ENCODE measurements around the gene ARMC10. TPM values are rescaled to one million over a fixed set of nuclear protein-coding genes. Genes with fewer than 3 reads are reported as not detected.
"Not testable (repeated sequence)": the region's sequence is repeated elsewhere in the genome, so short reads cannot be mapped to it uniquely, and the experiment has no call there.

The ARMC10 gene
- polyA plus RNA-seq, 2 donors = 14.5 to 17.7 TPM

DNA sequence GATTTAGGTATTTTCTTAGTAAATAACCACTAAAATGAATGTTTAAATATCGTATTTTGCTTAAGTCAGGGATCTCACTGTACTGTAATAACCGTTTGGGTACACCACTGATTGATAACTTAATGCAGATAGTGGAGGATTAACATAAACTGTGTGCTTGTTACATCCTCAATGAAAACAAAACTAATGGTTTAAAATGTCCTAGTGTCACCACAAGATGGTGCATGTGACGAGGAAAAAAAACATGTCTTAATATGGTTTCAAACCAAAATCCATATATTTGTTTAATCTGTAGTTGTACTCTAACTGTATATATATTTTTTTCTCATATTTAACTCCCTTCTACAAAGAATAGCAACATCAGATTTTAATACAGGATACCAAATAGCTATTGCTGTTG is 19.2 kb downstream of the ARMC10 start:
- Histone ChIP-seq H3K27me3 (ENCODE audit: control insufficient read depth in 1 of 2, insufficient read depth in 2 of 2, low read length in 2 of 2) (no peaks in the 10 kb centered on the region), H3K4me1 (ENCODE audit: control insufficient read depth in 2 of 2, insufficient read depth in 2 of 2, low read length in 1 of 2) (no peaks in the 10 kb centered on the region), H3K27ac (ENCODE audit: low read depth in 2 of 2, low read length in 1 of 2) (no peak overlapping the region), H3K4me3 (ENCODE audit: low read depth in 1 of 2, low read length in 2 of 2) (no peak overlapping the region), H3K36me3 (ENCODE audit: control insufficient read depth in 2 of 2, insufficient read depth in 2 of 2, low read length in 1 of 2) (peaks cover 0 to 5% of the 10 kb centered on the region in 2 donors), H3K9me3 (ENCODE audit: control insufficient read depth in 2 of 2, insufficient read depth in 1 of 2, low read depth in 1 of 2, low read length in 1 of 2) (no peaks in the 10 kb centered on the region)
- 43 to 49% methylated on average over 3 of the region's 3 CpGs for WGBS, 2 donors

GRCh38 chr7:103095558-103095957 is 20.6 kb downstream of the ARMC10 start:
- H3K9me3 ChIP-seq (ENCODE audit: control insufficient read depth in 2 of 2, insufficient read depth in 1 of 2, low read depth in 1 of 2, low read length in 1 of 2); H3K27ac ChIP-seq (ENCODE audit: low read depth in 2 of 2, low read length in 1 of 2); H3K4me3 ChIP-seq (ENCODE audit: low read depth in 1 of 2, low read length in 2 of 2); H3K27me3 ChIP-seq (ENCODE audit: control insufficient read depth in 1 of 2, insufficient read depth in 2 of 2, low read length in 2 of 2); H3K4me1 ChIP-seq (ENCODE audit: control insufficient read depth in 2 of 2, insufficient read depth in 2 of 2, low read length in 1 of 2); H3K36me3 ChIP-seq (ENCODE audit: control insufficient read depth in 2 of 2, insufficient read depth in 2 of 2, low read length in 1 of 2): not testable (repeated sequence)
- 91 to 97% methylated on average over 2 of the region's 2 CpGs for WGBS, 2 donors

DNA sequence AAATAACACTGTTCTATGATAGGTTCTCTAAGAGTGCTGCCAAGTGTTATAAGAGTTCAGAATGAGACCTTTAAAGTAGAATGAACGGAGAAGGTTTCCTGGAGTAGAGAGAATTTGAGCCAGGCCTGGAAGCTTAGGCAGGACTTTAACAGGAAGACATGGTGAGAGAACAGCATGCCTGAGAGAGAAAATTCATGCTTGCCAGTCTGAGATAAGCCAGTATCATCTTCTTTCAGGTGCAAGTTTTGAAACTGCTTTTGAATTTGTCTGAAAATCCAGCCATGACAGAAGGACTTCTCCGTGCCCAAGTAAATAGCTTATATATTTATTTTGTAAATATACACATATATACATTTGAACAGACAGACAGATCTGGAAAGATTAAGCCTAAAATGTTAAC is 22.1 kb downstream of the ARMC10 start:
- Histone ChIP-seq H3K36me3 (ENCODE audit: control insufficient read depth in 2 of 2, insufficient read depth in 2 of 2, low read length in 1 of 2) (peaks cover 0 to 3% of the 10 kb centered on the region in 2 donors), H3K4me1 (ENCODE audit: control insufficient read depth in 2 of 2, insufficient read depth in 2 of 2, low read length in 1 of 2) (no peaks in the 10 kb centered on the region), H3K27ac (ENCODE audit: low read depth in 2 of 2, low read length in 1 of 2) (no peak overlapping the region), H3K27me3 (ENCODE audit: control insufficient read depth in 1 of 2, insufficient read depth in 2 of 2, low read length in 2 of 2) (no peaks in the 10 kb centered on the region), H3K9me3 (ENCODE audit: control insufficient read depth in 2 of 2, insufficient read depth in 1 of 2, low read depth in 1 of 2, low read length in 1 of 2) (no peaks in the 10 kb centered on the region), H3K4me3 (ENCODE audit: low read depth in 1 of 2, low read length in 2 of 2) (no peak overlapping the region)
- WGBS, 2 donors = 87 to 95% methylated on average over 2 of the region's 2 CpGs

GRCh38 chr7:103100348-103100747 is 25.4 kb downstream of the ARMC10 start:
- Histone ChIP-seq H3K9me3 (ENCODE audit: control insufficient read depth in 2 of 2, insufficient read depth in 1 of 2, low read depth in 1 of 2, low read length in 1 of 2) (no peaks in the 10 kb centered on the region), H3K36me3 (ENCODE audit: control insufficient read depth in 2 of 2, insufficient read depth in 2 of 2, low read length in 1 of 2) (no peaks in the 10 kb centered on the region), H3K4me1 (ENCODE audit: control insufficient read depth in 2 of 2, insufficient read depth in 2 of 2, low read length in 1 of 2) (no peaks in the 10 kb centered on the region), H3K27ac (ENCODE audit: low read depth in 2 of 2, low read length in 1 of 2) (no peak overlapping the region), H3K4me3 (ENCODE audit: low read depth in 1 of 2, low read length in 2 of 2) (no peak overlapping the region), H3K27me3 (ENCODE audit: control insufficient read depth in 1 of 2, insufficient read depth in 2 of 2, low read length in 2 of 2) (no peaks in the 10 kb centered on the region)
- WGBS, 2 donors = 63 to 64% methylated on average over 3 of the region's 3 CpGs

GRCh38 chr7:103101543-103101942 is 26.6 kb downstream of the ARMC10 start:
- no peaks in the 10 kb centered on the region for H3K27me3 ChIP-seq (ENCODE audit: control insufficient read depth in 1 of 2, insufficient read depth in 2 of 2, low read length in 2 of 2)
- 41 to 54% methylated on average over 2 of the region's 2 CpGs for WGBS, 2 donors
- H3K4me3 ChIP-seq (ENCODE audit: low read depth in 1 of 2, low read length in 2 of 2) = no peak overlapping the region
- H3K4me1 ChIP-seq (ENCODE audit: control insufficient read depth in 2 of 2, insufficient read depth in 2 of 2, low read length in 1 of 2) = no peaks in the 10 kb centered on the region
- H3K9me3 ChIP-seq (ENCODE audit: control insufficient read depth in 2 of 2, insufficient read depth in 1 of 2, low read depth in 1 of 2, low read length in 1 of 2) = no peaks in the 10 kb centered on the region
- H3K36me3 ChIP-seq (ENCODE audit: control insufficient read depth in 2 of 2, insufficient read depth in 2 of 2, low read length in 1 of 2) = no peaks in the 10 kb centered on the region
- no peak overlapping the region for H3K27ac ChIP-seq (ENCODE audit: low read depth in 2 of 2, low read length in 1 of 2)

GRCh38 chr7:103106005-103106702 is 31.2 kb downstream of the ARMC10 start:
- 72 to 75% methylated on average over 12 of the region's 12 CpGs for WGBS, 2 donors
- H3K27me3 ChIP-seq (ENCODE audit: control insufficient read depth in 1 of 2, insufficient read depth in 2 of 2, low read length in 2 of 2) = no peaks in the 10 kb centered on the region
- H3K4me3 ChIP-seq (ENCODE audit: low read depth in 1 of 2, low read length in 2 of 2) = no peak overlapping the region
- no peaks in the 10 kb centered on the region for H3K9me3 ChIP-seq (ENCODE audit: control insufficient read depth in 2 of 2, insufficient read depth in 1 of 2, low read depth in 1 of 2, low read length in 1 of 2)
- H3K36me3 ChIP-seq (ENCODE audit: control insufficient read depth in 2 of 2, insufficient read depth in 2 of 2, low read length in 1 of 2) = no peaks in the 10 kb centered on the region
- H3K4me1 ChIP-seq (ENCODE audit: control insufficient read depth in 2 of 2, insufficient read depth in 2 of 2, low read length in 1 of 2) = no peaks in the 10 kb centered on the region
- no peak overlapping the region for H3K27ac ChIP-seq (ENCODE audit: low read depth in 2 of 2, low read length in 1 of 2)

GRCh38 chr7:103106703-103107070 is 31.7 kb downstream of the ARMC10 start:
- H3K9me3 ChIP-seq (ENCODE audit: control insufficient read depth in 2 of 2, insufficient read depth in 1 of 2, low read depth in 1 of 2, low read length in 1 of 2); H3K36me3 ChIP-seq (ENCODE audit: control insufficient read depth in 2 of 2, insufficient read depth in 2 of 2, low read length in 1 of 2); H3K27ac ChIP-seq (ENCODE audit: low read depth in 2 of 2, low read length in 1 of 2); H3K4me3 ChIP-seq (ENCODE audit: low read depth in 1 of 2, low read length in 2 of 2); H3K4me1 ChIP-seq (ENCODE audit: control insufficient read depth in 2 of 2, insufficient read depth in 2 of 2, low read length in 1 of 2); H3K27me3 ChIP-seq (ENCODE audit: control insufficient read depth in 1 of 2, insufficient read depth in 2 of 2, low read length in 2 of 2): not testable (repeated sequence)
- WGBS, 2 donors = 64 to 71% methylated on average over 6 of the region's 6 CpGs

DNA sequence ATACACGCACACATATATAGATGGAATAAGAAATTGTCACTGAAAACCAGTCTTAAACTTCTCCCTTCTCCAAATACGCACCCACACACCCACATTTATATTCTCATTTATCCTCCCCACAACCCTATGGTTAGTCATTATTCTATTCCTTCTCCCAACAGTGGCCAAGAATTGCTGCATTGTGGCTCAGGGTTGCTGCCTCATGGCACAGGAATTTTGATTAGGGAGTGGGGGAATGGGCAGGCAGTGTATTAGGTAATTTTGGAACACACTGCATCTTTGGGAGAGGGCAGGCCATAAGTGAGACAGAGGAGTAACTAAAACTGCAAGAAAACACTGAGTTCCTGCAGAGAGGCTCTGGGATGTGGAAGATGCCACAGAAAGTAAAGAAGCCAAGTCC is 38.2 kb downstream of the ARMC10 start:
- WGBS, 2 donors = 91 to 94% methylated on average over 2 of the region's 2 CpGs
- Histone ChIP-seq H3K4me1 (ENCODE audit: control insufficient read depth in 2 of 2, insufficient read depth in 2 of 2, low read length in 1 of 2) (no peaks in the 10 kb centered on the region), H3K27me3 (ENCODE audit: control insufficient read depth in 1 of 2, insufficient read depth in 2 of 2, low read length in 2 of 2) (no peaks in the 10 kb centered on the region)

GRCh38 chr7:103114576-103115008 is 39.7 kb downstream of the ARMC10 start:
- WGBS, 2 donors = 91 to 95% methylated on average over 1 of the region's 1 CpG
- Histone ChIP-seq H3K9me3 (ENCODE audit: control insufficient read depth in 2 of 2, insufficient read depth in 1 of 2, low read depth in 1 of 2, low read length in 1 of 2) (no peaks in the 10 kb centered on the region), H3K27ac (ENCODE audit: low read depth in 2 of 2, low read length in 1 of 2) (no peak overlapping the region), H3K4me1 (ENCODE audit: control insufficient read depth in 2 of 2, insufficient read depth in 2 of 2, low read length in 1 of 2) (no peaks in the 10 kb centered on the region), H3K36me3 (ENCODE audit: control insufficient read depth in 2 of 2, insufficient read depth in 2 of 2, low read length in 1 of 2) (peaks cover 0 to 2% of the 10 kb centered on the region in 2 donors), H3K4me3 (ENCODE audit: low read depth in 1 of 2, low read length in 2 of 2) (no peak overlapping the region), H3K27me3 (ENCODE audit: control insufficient read depth in 1 of 2, insufficient read depth in 2 of 2, low read length in 2 of 2) (no peaks in the 10 kb centered on the region)

More for the DNA sequence above, 38.2 kb downstream of the ARMC10 start:
- H3K36me3 ChIP-seq (ENCODE audit: control insufficient read depth in 2 of 2, insufficient read depth in 2 of 2, low read length in 1 of 2) = no peaks in the 10 kb centered on the region
- H3K4me3 ChIP-seq (ENCODE audit: low read depth in 1 of 2, low read length in 2 of 2) = no peak overlapping the region
- no peaks in the 10 kb centered on the region for H3K9me3 ChIP-seq (ENCODE audit: control insufficient read depth in 2 of 2, insufficient read depth in 1 of 2, low read depth in 1 of 2, low read length in 1 of 2)
- H3K27ac ChIP-seq (ENCODE audit: low read depth in 2 of 2, low read length in 1 of 2) = no peak overlapping the region

GRCh38 chr7:103115771-103116170 is 40.8 kb downstream of the ARMC10 start:
- H3K9me3 ChIP-seq (ENCODE audit: control insufficient read depth in 2 of 2, insufficient read depth in 1 of 2, low read depth in 1 of 2, low read length in 1 of 2) = no peaks in the 10 kb centered on the region
- peaks cover 0 to 6% of the 10 kb centered on the region in 2 donors for H3K36me3 ChIP-seq (ENCODE audit: control insufficient read depth in 2 of 2, insufficient read depth in 2 of 2, low read length in 1 of 2)
- WGBS, 2 donors = 99 to 100% methylated on average over 4 of the region's 4 CpGs

More at GRCh38 chr7:103115771-103116170, 40.8 kb downstream of the ARMC10 start:
- no peaks in the 10 kb centered on the region for H3K4me1 ChIP-seq (ENCODE audit: control insufficient read depth in 2 of 2, insufficient read depth in 2 of 2, low read length in 1 of 2)
- H3K27me3 ChIP-seq (ENCODE audit: control insufficient read depth in 1 of 2, insufficient read depth in 2 of 2, low read length in 2 of 2) = no peaks in the 10 kb centered on the region
- H3K4me3 ChIP-seq (ENCODE audit: low read depth in 1 of 2, low read length in 2 of 2) = no peak overlapping the region
- no peak overlapping the region for H3K27ac ChIP-seq (ENCODE audit: low read depth in 2 of 2, low read length in 1 of 2)

Data from esophagus (tissue), 2 donors.